ENCODE results near the gene SUB1.

The SUB1 gene

DNA sequence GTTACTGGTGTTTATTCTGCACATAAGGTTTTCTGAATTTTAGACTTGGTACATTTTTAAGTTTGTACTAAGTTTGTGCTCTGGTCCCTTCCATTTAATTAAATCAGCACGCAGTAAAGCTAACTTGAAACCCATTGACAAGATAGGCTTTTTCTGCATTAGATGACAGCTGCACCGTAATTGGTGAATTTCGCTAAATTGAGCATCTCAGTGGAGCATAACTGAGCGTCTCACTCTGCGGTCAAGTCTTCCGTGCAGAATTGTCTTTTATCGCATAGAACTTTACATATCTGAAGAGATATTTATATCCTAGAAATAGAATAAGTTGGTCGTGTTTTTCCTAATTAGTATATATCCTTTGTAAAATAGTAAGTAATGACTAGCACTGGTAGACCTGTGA is 4.1 kb downstream of the SUB1 start:
- Histone ChIP-seq H3K36me3 (ENCODE audit: control insufficient read depth in 2 of 2, insufficient read depth in 1 of 2, low read length in 2 of 2) (peaks cover 53 to 57% of the 10 kb centered on the region in 2 experiments), H3K4me3 (ENCODE audit: low read depth, low read length) (no peak overlapping the region)
- TF ChIP-seq PBX3 (CRISPR knock-in tag; IDR thresholded peaks at IDR 0.05) (no peak), PRDM6 (tag by site-specific recombination; IDR thresholded peaks at IDR 0.05) (peak; percentile 41; the same call in 1 of the 2 replicates), ZNF248 (tag by site-specific recombination; IDR thresholded peaks at IDR 0.05) (no peak), FEZF1 (tag by site-specific recombination; IDR thresholded peaks at IDR 0.05) (peak; percentile 3; the same call in 1 of the 2 replicates)

GRCh38 chr5:32589942-32590869 is 4.8 kb downstream of the SUB1 start:
- Histone ChIP-seq H3K9me3 (ENCODE audit: control insufficient read depth, insufficient read depth, low read depth, low read length) (no peaks in the 10 kb centered on the region), H3K27ac (ENCODE audit: extremely low read depth, low read depth, low read length) (no peak overlapping the region), H3K4me3 (ENCODE audit: low read depth, low read length) (no peak overlapping the region), H3K36me3 (ENCODE audit: control insufficient read depth in 2 of 2, insufficient read depth in 1 of 2, low read length in 2 of 2) (peaks cover 61 to 65% of the 10 kb centered on the region in 2 experiments), H3K4me1 (ENCODE audit: control insufficient read depth, insufficient read depth, low read length) (peaks cover 7% of the 10 kb centered on the region)
- POLR2A ChIA-PET: interaction anchor here (0.6 to 1.8 kb wide), 7 partner anchors 44 to 850 kb away, joined by 3 to 10 read pairs (median 4); partner anchors contain the start of genes GOLPH3 and TARS1
- CTCF ChIA-PET: interaction anchor here (0.5 to 5.6 kb wide), 73 partner anchors 10 to 1312 kb away, joined by 3 to 185 read pairs (median 4); partner anchors contain the start of gene ZFR
- TF ChIP-seq ZNF664 (tag by site-specific recombination; IDR thresholded peaks at IDR 0.05): peak; percentile 79; the same call in 1 of the 2 replicates
- 0 out of 2 replicates have a peak, but pooled peaks have one; percentile 31 for TF ChIP-seq ZNF501 (tag by site-specific recombination; IDR thresholded peaks at IDR 0.05)
- TF ChIP-seq ZNF175 (tag by site-specific recombination; IDR thresholded peaks at IDR 0.05): no peak
- TF ChIP-seq, protein P1, sequence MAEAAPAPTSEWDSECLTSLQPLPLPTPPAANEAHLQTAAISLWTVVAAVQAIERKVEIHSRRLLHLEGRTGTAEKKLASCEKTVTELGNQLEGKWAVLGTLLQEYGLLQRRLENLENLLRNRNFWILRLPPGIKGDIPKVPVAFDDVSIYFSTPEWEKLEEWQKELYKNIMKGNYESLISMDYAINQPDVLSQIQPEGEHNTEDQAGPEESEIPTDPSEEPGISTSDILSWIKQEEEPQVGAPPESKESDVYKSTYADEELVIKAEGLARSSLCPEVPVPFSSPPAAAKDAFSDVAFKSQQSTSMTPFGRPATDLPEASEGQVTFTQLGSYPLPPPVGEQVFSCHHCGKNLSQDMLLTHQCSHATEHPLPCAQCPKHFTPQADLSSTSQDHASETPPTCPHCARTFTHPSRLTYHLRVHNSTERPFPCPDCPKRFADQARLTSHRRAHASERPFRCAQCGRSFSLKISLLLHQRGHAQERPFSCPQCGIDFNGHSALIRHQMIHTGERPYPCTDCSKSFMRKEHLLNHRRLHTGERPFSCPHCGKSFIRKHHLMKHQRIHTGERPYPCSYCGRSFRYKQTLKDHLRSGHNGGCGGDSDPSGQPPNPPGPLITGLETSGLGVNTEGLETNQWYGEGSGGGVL (tag by site-specific recombination; IDR thresholded peaks at IDR 0.05): no peak
- TF ChIP-seq, protein P2, sequence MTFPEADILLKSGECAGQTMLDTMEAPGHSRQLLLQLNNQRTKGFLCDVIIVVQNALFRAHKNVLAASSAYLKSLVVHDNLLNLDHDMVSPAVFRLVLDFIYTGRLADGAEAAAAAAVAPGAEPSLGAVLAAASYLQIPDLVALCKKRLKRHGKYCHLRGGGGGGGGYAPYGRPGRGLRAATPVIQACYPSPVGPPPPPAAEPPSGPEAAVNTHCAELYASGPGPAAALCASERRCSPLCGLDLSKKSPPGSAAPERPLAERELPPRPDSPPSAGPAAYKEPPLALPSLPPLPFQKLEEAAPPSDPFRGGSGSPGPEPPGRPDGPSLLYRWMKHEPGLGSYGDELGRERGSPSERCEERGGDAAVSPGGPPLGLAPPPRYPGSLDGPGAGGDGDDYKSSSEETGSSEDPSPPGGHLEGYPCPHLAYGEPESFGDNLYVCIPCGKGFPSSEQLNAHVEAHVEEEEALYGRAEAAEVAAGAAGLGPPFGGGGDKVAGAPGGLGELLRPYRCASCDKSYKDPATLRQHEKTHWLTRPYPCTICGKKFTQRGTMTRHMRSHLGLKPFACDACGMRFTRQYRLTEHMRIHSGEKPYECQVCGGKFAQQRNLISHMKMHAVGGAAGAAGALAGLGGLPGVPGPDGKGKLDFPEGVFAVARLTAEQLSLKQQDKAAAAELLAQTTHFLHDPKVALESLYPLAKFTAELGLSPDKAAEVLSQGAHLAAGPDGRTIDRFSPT (tag by site-specific recombination; IDR thresholded peaks at IDR 0.05): no peak
- no peak for TF ChIP-seq ZBTB21 (tag by site-specific recombination; IDR thresholded peaks at IDR 0.05)
- no peak for TF ChIP-seq ZNF658 (tag by site-specific recombination; IDR thresholded peaks at IDR 0.05)
- no peak for TF ChIP-seq ZNF624 (tag by site-specific recombination; IDR thresholded peaks at IDR 0.05)
- no peak; the same call in 1 of the 2 replicates for TF ChIP-seq ZNF513 (tag by site-specific recombination; IDR thresholded peaks at IDR 0.05)
- TF ChIP-seq ZNF133 (tag by site-specific recombination; IDR thresholded peaks at IDR 0.05): no peak
- no peak for TF ChIP-seq ZSCAN30 (tag by site-specific recombination; IDR thresholded peaks at IDR 0.05)
- no peak for TF ChIP-seq OSR2 (tag by site-specific recombination; IDR thresholded peaks at IDR 0.05)
- no peak for TF ChIP-seq HOXD13 (CRISPR knock-in tag; IDR thresholded peaks at IDR 0.05; ENCODE audit: borderline replicate concordance)
- TF ChIP-seq ZNF280D (tag by site-specific recombination; IDR thresholded peaks at IDR 0.05): no peak
- no peak for TF ChIP-seq ZNF571 (tag by site-specific recombination; IDR thresholded peaks at IDR 0.05)
- TF ChIP-seq ZNF274 (IDR thresholded peaks at IDR 0.05; ENCODE audit: low read length): no peak
- TF ChIP-seq ZNF274 (tag by site-specific recombination; IDR thresholded peaks at IDR 0.05; ENCODE audit: borderline replicate concordance): no peak

More for the DNA sequence above, 4.1 kb downstream of the SUB1 start:
- H3K27ac ChIP-seq (ENCODE audit: extremely low read depth, low read depth, low read length): no peak overlapping the region
- ChIA-PET CTCF (interaction anchor here (0.6 to 5.6 kb wide), 55 partner anchors 11 to 1312 kb away, joined by 3 to 185 read pairs (median 5); no protein-coding TSS in a partner anchor), POLR2A (interaction anchor here (0.7 to 1.8 kb wide), 3 partner anchors 100 to 415 kb away, joined by 3 to 10 read pairs (median 4); partner anchors contain the start of gene GOLPH3)
- H3K9me3 ChIP-seq (ENCODE audit: control insufficient read depth, insufficient read depth, low read depth, low read length): no peaks in the 10 kb centered on the region
- H3K4me1 ChIP-seq (ENCODE audit: control insufficient read depth, insufficient read depth, low read length): peaks cover 13% of the 10 kb centered on the region
